HepG2 (cell line): ENCODE results near the gene RPS19. TPM values are rescaled to one million over a fixed set of nuclear protein-coding genes. Genes with fewer than 3 reads are reported as not detected.

Source experiments
- ATAC-seq: fragments of 200-7000 bp; cut with Tn5 transposase; 3 replicates; pipeline ENCODE4 v1.9.1; 2020; ENCODE audit warnings: mild to moderate bottlenecking, moderate library complexity
- BruUV-seq: library from RNA; stranded (reverse); fragments of 400-500 nt; replicated peaks from 2 replicates; lab custom pipeline; 2021; lab: Mats Ljungman, UMichigan
- CTCF ChIA-PET: fragments of 300-600 bp; formaldehyde crosslinking; extraction: SDS; loops from one replicate; lab custom pipeline; 2021; ENCODE audit warnings: low total read pairs, inconsistent platforms, low intra/inter-chr PET ratio; lab: Yijun Ruan, JAX
- POLR2A ChIA-PET: fragments of 350-600 bp; sonication (Branson Sonifier 250); formaldehyde crosslinking; loops from one replicate; lab custom pipeline; 2020; ENCODE audit warnings: antibody characterized with exemption, inconsistent platforms; lab: Yijun Ruan, JAX
- DNase-seq: peaks from one replicate; pipeline ENCODE4 v3.0.0-alpha.2; 2015; ENCODE audit warnings: low spot score
- FAIRE-seq: peaks from 3 replicates; lab custom pipeline; 2011; peaks lifted over from hg19 to GRCh38; lab: Jason Lieb, UNC
- H2AFZ ChIP-seq: one replicate; pipeline ENCODE4 v1.6.1; 2011; ENCODE audit warnings: low read length, inconsistent platforms
- H3K27ac ChIP-seq: fragments of 300-600 bp; 3 replicates; pipeline ENCODE4 v1.8.0; 2011; ENCODE audit warnings: mixed run types, mild to moderate bottlenecking, mixed read lengths, low read length, inconsistent platforms; ENCODE audit not compliant: insufficient read depth; ENCODE audit errors: extremely low read length
- H3K27me3 ChIP-seq, 2 experiments: fragments of 200-600 bp in 1 of 2; 2 replicates in 1 of 2; 3 replicates in 1 of 2; pipeline versions ENCODE4 v1.6.0 to v1.8.0; 2011; ENCODE audit warnings: low read length in 2 of 2, mild to moderate bottlenecking in 2 of 2, moderate library complexity in 2 of 2, inconsistent platforms in 1 of 2; ENCODE audit not compliant: insufficient read depth in 2 of 2, control insufficient read depth in 1 of 2
- H3K36me3 ChIP-seq, 2 experiments: fragments of 200-600 bp in 1 of 2; replicated peaks in 1 of 2; 2 replicates in 1 of 2; 3 replicates in 1 of 2; pipeline versions ENCODE4 v1.5.1 to v1.8.0; 2011; ENCODE audit warnings: low read length in 2 of 2, inconsistent platforms in 1 of 2; ENCODE audit not compliant: insufficient read depth in 2 of 2, control insufficient read depth in 1 of 2
- H3K4me1 ChIP-seq: 2 replicates; pipeline ENCODE4 v1.5.1; 2012; ENCODE audit warnings: low read length, inconsistent platforms; ENCODE audit not compliant: insufficient read depth
- H3K4me2 ChIP-seq: 2 replicates; pipeline ENCODE4 v1.6.0; 2011; ENCODE audit warnings: low read depth, low read length, inconsistent platforms
- H3K4me3 ChIP-seq, 3 experiments: fragments of 200-600 bp in 1 of 3; sonication (generic), shearing (Covaris generic) in 1 of 3; replicated peaks in 1 of 3; 2 replicates each; pipeline ENCODE4 v1.5.1; 2011 to 2016; ENCODE audit warnings: low read length in 3 of 3, inconsistent platforms in 2 of 3, low read depth in 2 of 3, mild to moderate bottlenecking in 2 of 3, control low read depth in 1 of 3, mixed read lengths in 1 of 3; ENCODE audit not compliant: insufficient read depth in 1 of 3
- H3K79me2 ChIP-seq: one replicate; pipeline ENCODE4 v1.6.1; 2011; ENCODE audit warnings: low read length, inconsistent platforms; ENCODE audit not compliant: insufficient read depth
- H3K9ac ChIP-seq: 2 replicates; pipeline ENCODE4 v1.6.0; 2011; ENCODE audit warnings: mild to moderate bottlenecking, low read depth, low read length, inconsistent platforms; ENCODE audit not compliant: insufficient read depth
- H3K9me3 ChIP-seq: 2 replicates; pipeline ENCODE4 v1.5.1; 2012; ENCODE audit warnings: mild to moderate bottlenecking, low read length
- H4K20me1 ChIP-seq: 2 replicates; pipeline ENCODE4 v1.6.0; 2011; ENCODE audit warnings: inconsistent platforms, mild to moderate bottlenecking, low read length, moderate library complexity; ENCODE audit not compliant: insufficient read depth
- BRD4 ChIP-seq: sonication (generic); formaldehyde crosslinking; IDR thresholded peaks from 2 replicates; pipeline ENCODE4 v1.4.0; 2020; ENCODE audit warnings: missing genetic modification reagents
- FOXA1 ChIP-seq, 2 experiments: fragments of 450-650 bp in 1 of 2; sonication (generic) in 1 of 2; formaldehyde crosslinking in 1 of 2; IDR thresholded peaks; 2 replicates each; pipeline versions ENCODE4 v1.4.0 to v1.6.1; 2016 to 2020; ENCODE audit warnings: missing genetic modification reagents in 1 of 2
- HDAC1 ChIP-seq: sonication (generic); formaldehyde crosslinking; IDR thresholded peaks from 2 replicates; pipeline ENCODE4 v1.5.1; 2020; ENCODE audit warnings: mild to moderate bottlenecking, missing genetic modification reagents
- NR2F1 ChIP-seq, 2 experiments: fragments of 450-650 bp in 1 of 2; formaldehyde crosslinking in 1 of 2; IDR thresholded peaks; 2 replicates each; pipeline versions ENCODE4 v1.5.0 to v1.6.1; 2016 to 2020; ENCODE audit warnings: mild to moderate bottlenecking in 1 of 2, missing compliant biosample characterization in 1 of 2, missing genetic modification reagents in 1 of 2, moderate library complexity in 1 of 2
- PBX2 ChIP-seq: IDR thresholded peaks from 2 replicates; pipeline ENCODE4 v1.6.1; 2016; ENCODE audit warnings: control low read depth
- SRSF9 ChIP-seq: fragments of 200-400 bp; formaldehyde crosslinking; IDR thresholded peaks from 2 replicates; pipeline ENCODE4 v1.6.1; 2018; ENCODE audit warnings: borderline replicate concordance, mild to moderate bottlenecking, low read depth, low read length; ENCODE audit not compliant: insufficient read depth, poor library complexity, severe bottlenecking
- ZFP41 ChIP-seq: sonication (generic); formaldehyde crosslinking; IDR thresholded peaks from 2 replicates; pipeline ENCODE4 v1.4.0; 2020; ENCODE audit warnings: mild to moderate bottlenecking, missing genetic modification reagents, borderline replicate concordance
- ZSCAN31 ChIP-seq: sonication (generic); formaldehyde crosslinking; IDR thresholded peaks from 2 replicates; pipeline ENCODE4 v1.5.0; 2020; ENCODE audit warnings: low read depth, mild to moderate bottlenecking, missing genetic modification reagents
- WGBS: methylation state at CpG from one replicate; pipeline ENCODE4 v1.1.6; 2017; ENCODE audit warnings: low lambda C conversion rate; 5-methylcytosine and 5-hydroxymethylcytosine counted together
- in situ Hi-C: cut with HindIII; loops from 2 replicates; pipeline ENCODE4 v1.10.0; 2017; ENCODE audit warnings: low pct_unique_long_range_greater_than_20kb; ENCODE audit not compliant: extremely low pct_ligation_motif_present
- intact Hi-C: fragments of 100-400 bp; cut with micrococcal nuclease; formaldehyde crosslinking; loops from one replicate; pipeline ENCODE4 v1.10.0; 2022; ENCODE audit not compliant: unreplicated experiment
- polyA plus RNA-seq, 8 experiments: library from polyadenylated mRNA; depleted of rRNA in 3 of 8; stranded (reverse) in 7 of 8; unstranded in 1 of 8; fragments of >200 nt; fragmentation: Illumina TruSeq in 4 of 8; extraction: Trizol in 4 of 8; gene quantifications; 2 replicates each; pipeline versions ENCODE4 v1.2.1 to v1.2.3, GENCODE V29; 2011 to 2016; ENCODE audit warnings: low read depth in 4 of 8, missing spikeins in 1 of 8, mixed read lengths in 1 of 8; ENCODE audit not compliant: insufficient read depth in 1 of 8
- total RNA-seq, 5 experiments: library from RNA; depleted of rRNA; stranded (reverse); fragments of >200 nt; fragmentation: Illumina TruSeq; extraction: Trizol; gene quantifications; 2 replicates each; pipeline ENCODE4 v1.2.3, GENCODE V29; 2016; ENCODE audit warnings: low read depth in 1 of 5
- TF ChIP-seq, protein P1 (sequence below): sonication (generic); formaldehyde crosslinking; IDR thresholded peaks from 2 replicates; pipeline ENCODE4 v1.4.0; 2020; ENCODE audit warnings: missing genetic modification reagents
- TF ChIP-seq, protein P2 (sequence below): sonication (generic); formaldehyde crosslinking; IDR thresholded peaks from 2 replicates; pipeline ENCODE4 v1.8.1; 2022; ENCODE audit warnings: mild to moderate bottlenecking, missing genetic modification reagents
- TF ChIP-seq, protein P3 (sequence below): fragments of 450-650 bp; IDR thresholded peaks from 2 replicates; pipeline ENCODE4 v1.6.1; 2016

The RPS19 gene
- total and polyA plus RNA-seq, 2 of the 13 experiments (the other 11 are each of a cell fraction or from before 2014, with no cell fraction given): 1,983 to 4,758 TPM

DNA sequence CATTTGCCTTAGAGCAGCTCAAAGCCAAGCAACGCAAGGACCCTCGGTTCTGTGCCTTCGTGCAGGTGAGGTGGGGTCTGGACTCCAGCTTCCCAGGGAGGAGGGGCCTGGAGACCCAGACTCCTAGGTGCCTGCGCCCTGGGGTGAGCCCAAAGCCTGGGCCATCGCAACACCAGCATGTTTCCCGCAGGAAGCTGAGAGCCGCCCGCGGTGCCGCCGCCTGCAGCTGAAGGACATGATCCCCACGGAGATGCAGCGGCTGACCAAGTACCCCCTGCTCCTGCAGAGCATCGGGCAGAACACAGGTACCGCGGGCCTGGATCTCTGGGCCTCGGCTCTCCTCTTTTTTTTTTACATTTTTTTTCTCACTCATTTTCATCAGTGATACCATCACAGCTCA, 42.5 kb downstream of the RPS19 start (continued):
- TF ChIP-seq, protein P1, sequence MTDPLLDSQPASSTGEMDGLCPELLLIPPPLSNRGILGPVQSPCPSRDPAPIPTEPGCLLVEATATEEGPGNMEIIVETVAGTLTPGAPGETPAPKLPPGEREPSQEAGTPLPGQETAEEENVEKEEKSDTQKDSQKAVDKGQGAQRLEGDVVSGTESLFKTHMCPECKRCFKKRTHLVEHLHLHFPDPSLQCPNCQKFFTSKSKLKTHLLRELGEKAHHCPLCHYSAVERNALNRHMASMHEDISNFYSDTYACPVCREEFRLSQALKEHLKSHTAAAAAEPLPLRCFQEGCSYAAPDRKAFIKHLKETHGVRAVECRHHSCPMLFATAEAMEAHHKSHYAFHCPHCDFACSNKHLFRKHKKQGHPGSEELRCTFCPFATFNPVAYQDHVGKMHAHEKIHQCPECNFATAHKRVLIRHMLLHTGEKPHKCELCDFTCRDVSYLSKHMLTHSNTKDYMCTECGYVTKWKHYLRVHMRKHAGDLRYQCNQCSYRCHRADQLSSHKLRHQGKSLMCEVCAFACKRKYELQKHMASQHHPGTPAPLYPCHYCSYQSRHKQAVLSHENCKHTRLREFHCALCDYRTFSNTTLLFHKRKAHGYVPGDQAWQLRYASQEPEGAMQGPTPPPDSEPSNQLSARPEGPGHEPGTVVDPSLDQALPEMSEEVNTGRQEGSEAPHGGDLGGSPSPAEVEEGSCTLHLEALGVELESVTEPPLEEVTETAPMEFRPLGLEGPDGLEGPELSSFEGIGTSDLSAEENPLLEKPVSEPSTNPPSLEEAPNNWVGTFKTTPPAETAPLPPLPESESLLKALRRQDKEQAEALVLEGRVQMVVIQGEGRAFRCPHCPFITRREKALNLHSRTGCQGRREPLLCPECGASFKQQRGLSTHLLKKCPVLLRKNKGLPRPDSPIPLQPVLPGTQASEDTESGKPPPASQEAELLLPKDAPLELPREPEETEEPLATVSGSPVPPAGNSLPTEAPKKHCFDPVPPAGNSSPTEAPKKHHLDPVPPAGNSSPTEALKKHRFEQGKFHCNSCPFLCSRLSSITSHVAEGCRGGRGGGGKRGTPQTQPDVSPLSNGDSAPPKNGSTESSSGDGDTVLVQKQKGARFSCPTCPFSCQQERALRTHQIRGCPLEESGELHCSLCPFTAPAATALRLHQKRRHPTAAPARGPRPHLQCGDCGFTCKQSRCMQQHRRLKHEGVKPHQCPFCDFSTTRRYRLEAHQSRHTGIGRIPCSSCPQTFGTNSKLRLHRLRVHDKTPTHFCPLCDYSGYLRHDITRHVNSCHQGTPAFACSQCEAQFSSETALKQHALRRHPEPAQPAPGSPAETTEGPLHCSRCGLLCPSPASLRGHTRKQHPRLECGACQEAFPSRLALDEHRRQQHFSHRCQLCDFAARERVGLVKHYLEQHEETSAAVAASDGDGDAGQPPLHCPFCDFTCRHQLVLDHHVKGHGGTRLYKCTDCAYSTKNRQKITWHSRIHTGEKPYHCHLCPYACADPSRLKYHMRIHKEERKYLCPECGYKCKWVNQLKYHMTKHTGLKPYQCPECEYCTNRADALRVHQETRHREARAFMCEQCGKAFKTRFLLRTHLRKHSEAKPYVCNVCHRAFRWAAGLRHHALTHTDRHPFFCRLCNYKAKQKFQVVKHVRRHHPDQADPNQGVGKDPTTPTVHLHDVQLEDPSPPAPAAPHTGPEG (CRISPR knock-in tag): no peak

DNA sequence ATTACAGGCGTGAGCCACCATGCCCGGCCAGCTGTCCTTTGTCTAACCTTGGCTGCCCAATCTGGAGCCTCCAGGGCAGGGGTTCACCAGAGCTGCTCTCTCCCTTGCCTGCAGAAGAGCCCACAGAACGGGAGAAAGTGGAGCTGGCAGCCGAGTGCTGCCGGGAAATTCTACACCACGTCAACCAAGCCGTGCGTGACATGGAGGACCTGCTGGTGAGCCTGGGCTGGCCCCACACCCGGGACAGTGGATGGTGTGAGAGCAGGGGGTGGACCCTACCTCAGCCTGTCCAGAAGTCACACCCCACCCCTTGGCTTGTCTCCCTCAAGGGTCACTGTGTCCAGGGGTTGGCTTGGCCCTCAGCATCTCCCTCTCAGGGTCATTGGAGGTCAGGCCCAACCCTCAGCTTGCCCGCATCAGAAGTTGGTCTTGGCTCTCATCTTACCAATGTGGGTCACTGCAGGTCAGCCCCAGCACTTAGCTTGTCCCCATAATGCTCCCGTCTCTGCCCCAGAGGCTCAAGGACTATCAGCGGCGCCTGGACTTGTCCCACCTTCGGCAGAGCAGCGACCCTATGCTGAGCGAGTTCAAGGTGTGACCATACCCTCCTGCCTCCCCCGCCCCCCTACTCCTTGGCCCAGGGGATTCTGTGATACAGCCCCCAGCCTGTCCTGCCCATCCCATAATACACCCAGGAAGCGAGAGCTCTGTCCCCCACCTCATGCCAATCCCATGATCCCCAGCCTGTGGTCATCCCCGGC, 43.3 kb downstream of the RPS19 start:
- BruUV-seq: no TSS peak
- H3K9ac ChIP-seq: no peak overlapping the region
- ATAC-seq (no peak), FAIRE-seq (no peak), DNase-seq (no peak)
- POLR2A ChIA-PET: no interaction called here
- H3K9me3 ChIP-seq: no peaks in the 10 kb centered on the region
- 94% methylated on average over 15 of the region's 19 CpGs for WGBS
- no peak overlapping the region for H3K27ac ChIP-seq
- CTCF ChIA-PET: no interaction called here
- H3K4me1 ChIP-seq: peaks cover 24% of the 10 kb centered on the region
- intact Hi-C loops (no loop called here), in situ Hi-C loops (no loop called here)
- no peaks in the 10 kb centered on the region for H3K27me3 ChIP-seq
- H3K36me3 ChIP-seq: peaks cover 31 to 61% of the 10 kb centered on the region in 2 experiments; a peak in 4 of 5 replicates
- no peak overlapping the region for H3K4me3 ChIP-seq
- no peak overlapping the region for H2AFZ ChIP-seq
- H4K20me1 ChIP-seq: 0 out of 2 replicates have a peak, but pooled peaks cover 3% of the 10 kb centered on the region
- H3K4me2 ChIP-seq: no peak overlapping the region
- H3K79me2 ChIP-seq: no peaks in the 10 kb centered on the region
- TF ChIP-seq ZSCAN31 (no peak), NR2F1 (CRISPR knock-in tag; IDR thresholded peaks at IDR 0.05) (no peak), ZFP41 (CRISPR knock-in tag) (no peak), PBX2 (CRISPR knock-in tag) (no peak), BRD4 (CRISPR knock-in tag) (no peak), FOXA1 (IDR thresholded peaks at IDR 0.05) (no peak), FOXA1 (CRISPR knock-in tag; IDR thresholded peaks at IDR 0.05) (no peak), SRSF9 (no peak), HDAC1 (no peak)
- TF ChIP-seq, protein P2, sequence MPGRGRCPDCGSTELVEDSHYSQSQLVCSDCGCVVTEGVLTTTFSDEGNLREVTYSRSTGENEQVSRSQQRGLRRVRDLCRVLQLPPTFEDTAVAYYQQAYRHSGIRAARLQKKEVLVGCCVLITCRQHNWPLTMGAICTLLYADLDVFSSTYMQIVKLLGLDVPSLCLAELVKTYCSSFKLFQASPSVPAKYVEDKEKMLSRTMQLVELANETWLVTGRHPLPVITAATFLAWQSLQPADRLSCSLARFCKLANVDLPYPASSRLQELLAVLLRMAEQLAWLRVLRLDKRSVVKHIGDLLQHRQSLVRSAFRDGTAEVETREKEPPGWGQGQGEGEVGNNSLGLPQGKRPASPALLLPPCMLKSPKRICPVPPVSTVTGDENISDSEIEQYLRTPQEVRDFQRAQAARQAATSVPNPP: no peak
- TF ChIP-seq, protein P3, sequence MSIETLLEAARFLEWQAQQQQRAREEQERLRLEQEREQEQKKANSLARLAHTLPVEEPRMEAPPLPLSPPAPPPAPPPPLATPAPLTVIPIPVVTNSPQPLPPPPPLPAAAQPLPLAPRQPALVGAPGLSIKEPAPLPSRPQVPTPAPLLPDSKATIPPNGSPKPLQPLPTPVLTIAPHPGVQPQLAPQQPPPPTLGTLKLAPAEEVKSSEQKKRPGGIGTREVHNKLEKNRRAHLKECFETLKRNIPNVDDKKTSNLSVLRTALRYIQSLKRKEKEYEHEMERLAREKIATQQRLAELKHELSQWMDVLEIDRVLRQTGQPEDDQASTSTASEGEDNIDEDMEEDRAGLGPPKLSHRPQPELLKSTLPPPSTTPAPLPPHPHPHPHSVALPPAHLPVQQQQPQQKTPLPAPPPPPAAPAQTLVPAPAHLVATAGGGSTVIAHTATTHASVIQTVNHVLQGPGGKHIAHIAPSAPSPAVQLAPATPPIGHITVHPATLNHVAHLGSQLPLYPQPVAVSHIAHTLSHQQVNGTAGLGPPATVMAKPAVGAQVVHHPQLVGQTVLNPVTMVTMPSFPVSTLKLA: no peak
